Umbilical cord (tissue), 2 donors: ENCODE measurements around the gene RRP8. TPM values are rescaled to one million over a fixed set of nuclear protein-coding genes. Genes with fewer than 3 reads are reported as not detected.

Source experiments
- DNase-seq: peaks from one replicate; pipeline ENCODE4 v3.0.0-alpha.2; 2015; ENCODE audit warnings: low spot score
- total RNA-seq: library from RNA; depleted of rRNA; stranded (reverse); fragments of >200 nt; gene quantifications from one replicate; pipeline ENCODE4 v1.2.3, GENCODE V29; 2014; ENCODE audit warnings: low replicate concordance; ENCODE audit not compliant: insufficient read depth

The RRP8 gene
- total RNA-seq, 1 donor from 2014 or later: 10.6 TPM

DNA sequence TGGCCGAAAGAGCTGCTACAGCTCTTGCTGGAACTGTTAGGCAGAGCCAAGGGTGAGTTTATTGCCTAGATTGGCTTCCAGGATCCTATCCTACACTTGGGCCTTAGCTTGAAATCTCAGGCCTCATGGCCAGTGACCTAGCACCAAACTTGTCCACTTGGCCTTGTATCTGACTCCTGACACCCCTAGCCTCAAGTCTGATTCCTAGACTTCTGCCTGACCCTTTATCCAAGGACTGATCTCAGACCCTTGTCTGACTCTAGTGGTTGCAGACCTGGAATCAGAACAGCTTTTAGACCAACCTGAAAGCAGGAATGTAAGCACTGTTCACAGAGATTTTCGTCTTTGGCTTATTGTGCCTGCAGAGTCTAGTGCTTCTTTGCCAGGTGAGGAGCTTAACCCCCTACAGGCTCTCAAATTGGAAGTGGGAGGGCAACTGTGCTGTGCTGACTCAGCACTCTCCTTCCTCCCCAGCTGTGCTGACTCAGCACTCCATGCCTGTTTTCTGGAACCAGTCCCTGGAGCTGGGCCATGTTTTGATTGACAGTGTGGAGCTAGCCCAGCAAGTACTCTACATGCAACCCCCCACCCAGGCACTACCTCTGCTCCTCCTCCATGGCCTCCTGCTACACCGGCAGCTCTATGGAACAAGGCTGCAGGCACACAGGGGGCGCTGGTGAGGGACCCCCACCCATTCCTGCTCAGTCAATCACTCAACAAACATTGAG, 35.1 kb downstream of the RRP8 start:
- DNase-seq: peak; percentile 57

- no peak for DNase-seq
Measured at GRCh38 chr11:6567371-6567745, 36.1 kb downstream of the RRP8 start.

DNA sequence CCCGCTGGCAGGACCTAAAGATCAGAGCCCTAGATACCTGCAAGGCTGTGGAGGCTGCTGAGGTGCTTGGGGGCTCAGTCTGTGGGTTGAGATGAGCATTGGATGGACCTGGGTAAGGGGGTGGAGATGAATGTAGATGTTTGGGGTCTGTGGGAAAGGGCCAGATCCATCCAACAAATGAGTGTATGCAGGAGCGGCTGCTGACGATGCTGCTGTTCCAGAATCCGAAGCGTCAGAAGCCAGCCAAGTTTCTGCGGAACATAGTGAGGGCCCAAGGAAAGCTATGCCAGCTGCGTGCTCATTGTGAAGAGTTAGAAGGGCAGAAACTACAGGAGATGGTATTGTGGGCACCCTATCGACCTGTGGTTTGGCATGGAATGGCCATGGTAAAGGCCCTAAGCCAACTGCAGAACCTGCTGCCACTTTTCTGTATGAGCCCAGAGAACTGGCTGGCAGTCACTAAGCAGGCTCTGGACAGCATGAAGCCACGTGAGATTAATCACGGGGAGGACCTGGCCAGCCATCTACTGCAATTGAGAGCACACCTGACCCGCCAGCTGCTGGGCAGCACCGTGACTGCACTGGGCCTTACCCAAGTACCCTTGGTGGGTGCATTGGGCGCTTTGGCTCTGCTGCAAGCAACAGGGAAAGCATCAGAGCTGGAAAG, 36.6 kb downstream of the RRP8 start:
- DNase-seq: no peak

DNA sequence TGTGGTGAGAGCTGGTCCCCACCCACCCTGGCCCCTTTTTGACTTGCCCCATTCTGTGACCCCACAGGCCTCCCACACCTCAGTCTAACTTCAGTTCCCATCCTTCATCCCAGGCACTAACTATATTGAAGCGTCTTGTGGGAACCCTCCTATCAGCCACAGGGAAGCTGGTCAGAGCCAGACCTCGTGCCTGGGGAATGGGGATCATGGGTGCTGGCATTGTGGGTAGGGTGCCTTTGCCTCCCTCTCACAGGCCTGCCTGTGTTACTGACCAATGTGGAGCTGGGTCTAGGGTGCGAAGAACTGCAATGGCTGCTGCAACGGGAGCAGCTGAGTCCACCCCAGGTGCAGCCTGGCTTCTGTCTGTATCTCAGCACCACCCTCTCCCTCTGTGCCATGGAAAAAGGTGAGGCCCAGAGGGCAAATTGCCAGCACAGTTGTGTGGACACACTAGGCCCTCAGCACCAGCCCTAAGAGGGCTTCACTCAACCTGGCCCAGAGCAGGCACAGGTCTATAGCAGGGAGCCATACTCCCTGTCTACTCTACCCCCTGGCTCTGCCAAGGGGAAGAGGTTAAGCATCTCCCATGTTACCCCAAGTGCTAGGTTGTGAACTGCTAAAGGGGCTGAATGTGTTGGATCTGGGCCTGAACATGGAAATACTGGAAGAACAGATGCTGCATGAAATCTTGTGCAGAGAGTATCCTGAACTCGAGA, 37.3 kb downstream of the RRP8 start:
- DNase-seq: no peak

DNA sequence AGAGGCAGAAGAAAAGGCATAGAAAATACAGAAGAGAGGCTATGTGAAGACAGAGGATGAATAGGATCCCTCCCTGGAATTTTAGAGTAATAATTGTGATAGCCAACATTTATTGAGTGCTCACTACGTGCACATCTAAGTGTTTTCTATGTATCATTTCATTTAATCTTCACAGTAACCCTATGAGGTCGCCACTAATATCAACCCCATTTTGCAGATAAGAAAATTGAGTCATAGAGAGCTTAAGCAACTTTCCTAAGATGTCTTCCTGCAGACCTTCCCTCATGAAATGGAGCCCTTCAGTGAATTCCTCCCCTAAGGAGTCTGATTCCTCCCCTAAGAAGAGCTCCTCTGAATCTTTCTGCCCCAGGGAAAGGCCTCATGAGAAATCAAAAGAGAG, 38.1 kb downstream of the RRP8 start:
- DNase-seq: no peak

GRCh38 chr11:6563667-6564066, 39.7 kb downstream of the RRP8 start:
- DNase-seq: no peak

- no peak for DNase-seq
Measured at GRCh38 chr11:6563121-6563619, 40.2 kb downstream of the RRP8 start.

- DNase-seq: no peak
Measured at GRCh38 chr11:6561288-6561687, 42.1 kb downstream of the RRP8 start.

DNA sequence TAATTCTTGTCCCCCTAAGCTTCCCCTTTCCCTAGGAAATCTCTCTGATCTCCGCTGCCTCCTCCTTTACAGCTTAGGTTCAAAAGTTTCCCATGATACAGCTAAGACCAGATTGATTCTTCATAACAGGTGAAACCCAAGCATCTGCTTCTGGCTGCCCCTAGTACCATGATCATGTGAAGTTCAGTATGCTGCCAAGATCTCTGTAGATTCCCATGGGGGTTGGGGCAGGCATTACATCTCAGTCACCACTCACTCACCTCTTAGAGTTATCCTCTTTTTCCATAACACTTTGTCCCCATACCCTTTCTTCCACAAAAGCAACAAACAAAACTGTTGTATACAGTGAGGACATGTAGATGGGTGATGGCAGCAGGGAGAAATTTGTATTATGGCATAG, 44.0 kb downstream of the RRP8 start:
- DNase-seq: no peak

DNA sequence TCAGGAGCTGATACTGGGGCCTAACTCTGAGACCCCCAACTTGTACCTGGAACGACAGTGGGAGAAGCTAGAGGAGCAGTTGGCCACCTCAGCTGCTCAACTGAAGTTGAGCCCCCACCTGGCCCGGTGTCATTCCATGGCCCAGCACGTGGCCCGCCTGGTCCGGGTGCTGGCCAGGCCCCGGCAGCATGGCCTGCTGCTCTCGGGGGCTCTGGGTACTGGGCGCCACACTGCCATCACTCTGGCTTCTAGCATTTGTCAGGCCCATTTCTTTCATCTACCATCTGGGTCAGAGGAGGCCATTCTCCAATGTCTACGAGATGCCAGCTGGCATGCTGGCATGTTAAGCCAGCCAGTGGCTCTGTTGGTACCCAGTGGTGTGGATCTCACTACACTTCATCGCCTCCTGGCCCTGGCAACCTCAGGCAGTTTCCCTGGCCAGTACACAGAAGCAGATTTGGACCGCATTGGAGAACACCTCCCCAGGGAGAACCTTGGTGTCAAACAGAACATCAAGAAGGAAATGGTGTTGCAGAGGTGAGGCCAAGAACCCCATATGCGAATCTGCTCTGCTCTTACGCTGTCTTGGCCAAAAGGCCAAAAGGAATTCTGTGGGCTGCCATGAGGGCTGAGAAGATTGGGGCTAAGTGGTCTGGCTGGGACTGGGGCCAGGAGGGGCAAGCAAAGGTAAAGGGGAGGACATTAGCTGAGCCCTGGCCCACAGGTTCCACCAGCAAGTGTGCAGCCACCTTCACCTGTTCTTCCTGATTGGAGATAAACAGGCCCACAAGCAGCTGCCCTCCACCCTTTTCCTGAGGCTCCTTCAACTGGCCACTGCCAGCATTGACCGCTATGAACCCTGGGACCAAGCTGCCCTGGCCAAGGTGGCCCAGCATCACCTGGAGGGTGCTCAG, 45.4 kb downstream of the RRP8 start:
- DNase-seq: no peak

- no peak for DNase-seq
Measured at GRCh38 chr11:6557063-6557462, 46.4 kb downstream of the RRP8 start.

- DNase-seq: no peak
Measured at GRCh38 chr11:6556139-6556949, 47.1 kb downstream of the RRP8 start.

DNA sequence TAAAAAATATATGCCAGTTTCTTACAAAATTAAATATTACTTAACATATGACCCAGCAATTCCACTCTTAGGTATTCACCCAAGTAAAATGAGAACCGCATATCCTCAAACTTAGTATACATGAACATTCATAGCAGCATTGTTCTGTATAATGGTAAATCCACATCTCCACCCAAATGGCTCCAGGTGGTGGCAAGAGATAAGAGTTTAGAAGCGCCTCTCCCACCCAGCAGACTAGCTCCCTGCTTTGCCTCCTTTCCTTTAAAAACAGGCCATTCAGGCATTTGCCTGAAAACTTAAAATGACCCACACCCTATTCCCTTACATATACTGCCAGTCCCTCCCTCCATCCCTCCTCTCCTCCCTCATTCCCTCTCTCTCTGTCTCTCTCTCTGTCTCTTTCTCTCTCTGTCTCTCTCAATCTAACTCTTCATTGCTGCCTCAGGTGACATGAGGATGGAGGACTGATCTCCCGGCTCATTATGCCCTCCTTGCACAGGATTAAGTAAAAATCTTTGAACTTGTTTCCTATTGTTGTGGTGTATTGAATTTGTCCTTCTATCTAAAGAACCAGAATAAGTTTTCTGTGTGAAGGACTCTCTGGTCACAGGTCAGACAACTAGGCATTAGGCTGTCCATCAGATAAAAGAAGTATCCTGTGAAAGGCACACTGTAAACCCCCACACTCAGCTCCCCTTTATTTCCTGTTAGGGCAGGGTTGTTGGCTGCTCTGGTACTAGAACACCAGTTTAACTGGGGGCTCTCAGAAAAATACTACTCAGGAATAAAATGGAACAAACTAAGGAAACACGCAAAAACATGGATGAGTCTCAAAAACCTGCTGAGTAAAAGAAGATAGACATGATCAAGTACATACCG, 48.3 kb downstream of the RRP8 start:
- DNase-seq: no peak

- no peak for DNase-seq
Measured at GRCh38 chr11:6553634-6554033, 49.8 kb downstream of the RRP8 start.

DNA sequence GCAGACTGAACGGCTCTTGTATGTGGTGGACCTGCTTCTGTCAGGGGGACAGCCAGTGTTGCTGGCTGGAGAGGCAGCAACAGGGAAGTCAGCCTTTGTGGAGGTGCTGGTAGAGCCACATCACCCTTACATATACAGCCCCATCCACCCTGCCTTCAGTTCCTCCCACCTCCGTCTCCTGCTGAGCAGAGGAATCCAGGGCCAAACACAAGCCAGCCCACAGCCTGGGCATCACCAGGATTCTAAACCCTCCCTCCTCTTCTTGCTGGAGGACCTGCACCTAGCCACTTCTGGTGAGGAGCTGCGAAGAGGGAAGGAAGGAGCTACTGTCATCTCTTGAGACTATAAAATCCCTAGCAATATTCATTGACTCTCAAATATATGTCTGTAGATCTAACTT, 54.8 kb downstream of the RRP8 start:
- DNase-seq: no peak

- DNase-seq: no peak
Measured at GRCh38 chr11:6548121-6548520, 55.3 kb downstream of the RRP8 start.

- DNase-seq: no peak
Measured at GRCh38 chr11:6547177-6547576, 56.2 kb downstream of the RRP8 start.

GRCh38 chr11:6546735-6547134, 56.7 kb downstream of the RRP8 start:
- DNase-seq: no peak

- no peak for DNase-seq
Measured at GRCh38 chr11:6545917-6546605, 57.4 kb downstream of the RRP8 start.
